Common myeloid progenitor, CD34-positive (primary cell): ENCODE results near the gene ATOX1.

Source experiments
- CTCF ChIA-PET: fragments of 350-600 bp; sonication (Branson Sonifier 250); formaldehyde crosslinking; loops from one replicate; lab custom pipeline; 2021; ENCODE audit warnings: antibody characterized with exemption; lab: Charles Lee
- POLR2A ChIA-PET: fragments of 350-600 bp; sonication (Branson Sonifier 250); formaldehyde crosslinking; loops from one replicate; lab custom pipeline; 2021; ENCODE audit warnings: antibody characterized with exemption; lab: Charles Lee
- DNase-seq, 3 donors: peaks; one replicate each; pipeline versions ENCODE4 v3.0.0 to v3.0.0-alpha.2; 2013
- H3K27ac ChIP-seq, 2 experiments: 1 replicate in 1 of 2; 2 replicates in 1 of 2; pipeline ENCODE4 v1.7.0; 2013; ENCODE audit warnings: inconsistent platforms in 2 of 2, low read length in 2 of 2, mild to moderate bottlenecking in 2 of 2, low read depth in 1 of 2, moderate library complexity in 1 of 2; ENCODE audit not compliant: severe bottlenecking in 2 of 2, insufficient read depth in 1 of 2, poor library complexity in 1 of 2
- H3K27me3 ChIP-seq, 5 experiments: replicated peaks in 2 of 5; 1 replicate in 3 of 5; 2 replicates in 2 of 5; pipeline versions ENCODE4 v1.6.1 to v1.7.0; 2013; ENCODE audit warnings: low read length in 4 of 5, mild to moderate bottlenecking in 2 of 5, moderate library complexity in 2 of 5, inconsistent platforms in 1 of 5; ENCODE audit not compliant: insufficient read depth in 5 of 5, control insufficient read depth in 4 of 5
- H3K36me3 ChIP-seq, 4 experiments: 1 replicate in 2 of 4; 2 replicates in 2 of 4; pipeline versions ENCODE4 v1.6.1 to v1.7.0; 2013; ENCODE audit warnings: low read length in 3 of 4, control low read depth in 1 of 4, mild to moderate bottlenecking in 1 of 4; ENCODE audit not compliant: control insufficient read depth in 4 of 4, insufficient read depth in 4 of 4
- H3K4me1 ChIP-seq, 4 experiments: 1 replicate in 3 of 4; 2 replicates in 1 of 4; pipeline versions ENCODE4 v1.6.1 to v1.7.1; 2013; ENCODE audit warnings: low read length in 3 of 4, mild to moderate bottlenecking in 3 of 4, control low read depth in 1 of 4, inconsistent platforms in 1 of 4, moderate library complexity in 1 of 4; ENCODE audit not compliant: control insufficient read depth in 4 of 4, insufficient read depth in 4 of 4; ENCODE audit errors: control extremely low read depth in 1 of 4
- H3K4me3 ChIP-seq, 7 experiments: 1 replicate in 4 of 7; 2 replicates in 3 of 7; pipeline versions ENCODE4 v1.5.1 to v1.7.0; 2013; ENCODE audit warnings: mild to moderate bottlenecking in 7 of 7, low read length in 6 of 7, moderate library complexity in 6 of 7, inconsistent platforms in 2 of 7, low read depth in 2 of 7, control low read depth in 1 of 7; ENCODE audit not compliant: insufficient read depth in 4 of 7, control insufficient read depth in 1 of 7; ENCODE audit errors: extremely low read depth in 1 of 7
- H3K9me3 ChIP-seq, 5 experiments: 1 replicate in 4 of 5; 2 replicates in 1 of 5; pipeline versions ENCODE4 v1.6.1 to v1.7.1; 2013; ENCODE audit warnings: low read length in 4 of 5, mild to moderate bottlenecking in 2 of 5, inconsistent platforms in 1 of 5, low read depth in 1 of 5, moderate library complexity in 1 of 5; ENCODE audit not compliant: control insufficient read depth in 4 of 5, insufficient read depth in 2 of 5; ENCODE audit errors: control extremely low read depth in 1 of 5
- WGBS: methylation state at CpG from one replicate; pipeline ENCODE4 v1.1.5; 2013; ENCODE audit not compliant: insufficient coverage; 5-methylcytosine and 5-hydroxymethylcytosine counted together

ATOX1 gene

DNA sequence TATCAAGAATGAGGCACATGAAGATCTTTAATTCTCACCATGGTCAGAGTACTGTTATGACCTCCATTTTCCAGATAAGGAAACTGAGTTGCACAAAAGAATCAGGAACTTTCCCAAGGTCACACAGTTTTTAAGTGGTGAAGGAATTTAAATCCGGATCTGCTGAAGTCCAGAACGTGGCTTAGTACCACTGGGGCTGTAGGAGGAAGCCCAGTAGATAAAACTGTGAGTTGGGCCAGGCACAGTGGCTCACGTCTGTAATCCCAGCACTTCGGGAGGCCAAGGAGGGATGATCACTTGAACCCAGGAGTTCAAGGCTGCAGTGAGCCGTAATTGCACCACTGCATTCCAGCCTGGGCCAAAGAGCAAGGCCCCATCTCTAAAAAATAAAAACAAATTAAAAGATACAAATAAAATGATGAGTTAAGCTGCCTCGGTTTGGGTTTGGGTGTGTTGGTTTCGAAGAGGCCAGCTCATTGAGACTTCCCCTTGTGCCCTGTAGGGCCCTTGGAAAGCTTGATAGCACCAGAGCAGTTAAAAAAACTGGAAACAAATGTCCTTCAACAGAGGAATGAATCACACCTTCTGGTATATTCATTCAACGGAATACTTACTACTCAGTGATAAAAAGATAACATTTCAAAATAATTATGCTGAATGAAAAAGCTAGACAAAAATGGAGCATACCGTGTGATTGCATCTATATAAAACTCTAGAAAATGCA lies 20.1 kb downstream of the ATOX1 start:
- ChIA-PET POLR2A (no interaction called here), CTCF (interaction anchor here (0.7 to 9.2 kb wide), 12 partner anchors 9 to 138 kb away, joined by 3 to 173 read pairs (median 10); partner anchors contain the start of genes G3BP1 and SPARC)
- Histone ChIP-seq H3K4me3 (no peak overlapping the region), H3K9me3 (no peaks in the 10 kb centered on the region), H3K27ac (no peak overlapping the region), H3K36me3 (peaks cover 5 to 22% (median 8%) of the 10 kb centered on the region in 4 experiments), H3K4me1 (peaks cover 0 to 9% (median 0%) of the 10 kb centered on the region in 4 experiments), H3K27me3 (no peaks in the 10 kb centered on the region)
- DNase-seq = no peak
- 100% methylated on average over 4 of the region's 9 CpGs for WGBS

DNA sequence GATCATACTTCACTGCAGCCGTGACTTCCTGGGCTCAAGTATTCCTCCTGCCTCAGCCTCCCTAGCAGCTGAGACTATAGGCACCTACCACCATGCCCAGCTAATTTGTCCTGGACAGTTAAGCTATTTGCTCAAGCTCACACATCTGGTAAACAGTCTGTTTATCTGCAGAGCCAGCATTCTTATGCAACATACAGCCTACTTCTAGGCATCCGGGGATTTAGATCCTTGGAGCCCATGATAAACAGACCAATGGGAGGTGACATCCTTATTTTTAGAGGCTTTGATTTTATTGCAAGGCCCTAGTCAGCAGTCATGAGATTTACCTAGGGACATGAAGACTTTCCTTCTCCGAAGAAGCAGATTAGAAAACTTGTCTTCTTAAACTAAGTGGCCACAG lies 21.0 kb downstream of the ATOX1 start:
- Histone ChIP-seq H3K27me3 (no peaks in the 10 kb centered on the region), H3K36me3 (peaks cover 0 to 14% (median 4%) of the 10 kb centered on the region in 4 experiments), H3K4me1 (peaks cover 0 to 9% (median 0%) of the 10 kb centered on the region in 4 experiments), H3K9me3 (no peaks in the 10 kb centered on the region), H3K27ac (no peak overlapping the region), H3K4me3 (no peak overlapping the region)
- DNase-seq = no peak
- 100% methylated on average over 3 of the region's 3 CpGs for WGBS
- ChIA-PET CTCF (interaction anchor here (1.3 to 9.2 kb wide), 5 partner anchors 14 to 78 kb away, joined by 3 to 57 read pairs (median 34); no protein-coding TSS in a partner anchor), POLR2A (no interaction called here)

DNA sequence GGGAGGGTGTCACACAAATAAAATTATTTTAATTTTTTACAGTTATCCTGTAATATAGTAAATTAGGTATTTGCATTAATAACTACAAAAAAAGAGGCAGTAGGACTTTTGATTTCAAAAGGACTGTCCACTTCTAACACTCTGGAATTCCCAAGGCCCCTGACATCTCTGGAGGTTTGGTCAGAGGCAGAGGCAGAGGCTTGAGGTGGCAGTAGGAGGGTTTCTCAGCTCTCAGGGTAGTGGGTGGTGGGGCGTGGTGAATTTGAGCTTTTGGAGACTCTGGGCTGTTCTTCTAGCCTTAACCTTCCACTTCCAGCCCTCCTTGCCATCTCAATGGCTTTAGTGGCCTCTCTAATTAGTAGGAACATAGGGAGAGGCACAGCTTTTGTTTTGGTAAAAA lies 22.8 kb downstream of the ATOX1 start:
- CTCF ChIA-PET = interaction anchor here (0.9 to 9.2 kb wide), 3 partner anchors 16 to 83 kb away, joined by 3 to 57 read pairs (median 34); no protein-coding TSS in a partner anchor
- WGBS = no CpG with 5 or more reads among the region's 1 CpG

GRCh38 chr5:151734064-151734408 lies 24.4 kb downstream of the ATOX1 start:
- Histone ChIP-seq H3K9me3 (peaks cover 0 to 11% (median 5%) of the 10 kb centered on the region in 5 experiments), H3K27me3 (no peaks in the 10 kb centered on the region), H3K4me3 (no peak overlapping the region), H3K36me3 (peaks cover 0 to 10% (median 5%) of the 10 kb centered on the region in 4 experiments), H3K27ac (no peak overlapping the region), H3K4me1 (no peaks in the 10 kb centered on the region)
- no peak for DNase-seq
- WGBS = 94% methylated on average over 3 of the region's 3 CpGs
- CTCF ChIA-PET = interaction anchor here (4.2 kb wide), 1 partner anchor 75 kb away, joined by 34 read pairs; no protein-coding TSS in a partner anchor
- POLR2A ChIA-PET = no interaction called here

More for the DNA sequence above, 22.8 kb downstream of the ATOX1 start:
- POLR2A ChIA-PET = no interaction called here
- DNase-seq = no peak
- Histone ChIP-seq H3K36me3 (peaks cover 0 to 11% (median 3%) of the 10 kb centered on the region in 4 experiments), H3K4me1 (peaks cover 0 to 9% (median 0%) of the 10 kb centered on the region in 4 experiments), H3K4me3 (no peak overlapping the region), H3K27ac (no peak overlapping the region), H3K27me3 (no peaks in the 10 kb centered on the region), H3K9me3 (peaks cover 0 to under 1% (median 0%) of the 10 kb centered on the region in 5 experiments)

DNA sequence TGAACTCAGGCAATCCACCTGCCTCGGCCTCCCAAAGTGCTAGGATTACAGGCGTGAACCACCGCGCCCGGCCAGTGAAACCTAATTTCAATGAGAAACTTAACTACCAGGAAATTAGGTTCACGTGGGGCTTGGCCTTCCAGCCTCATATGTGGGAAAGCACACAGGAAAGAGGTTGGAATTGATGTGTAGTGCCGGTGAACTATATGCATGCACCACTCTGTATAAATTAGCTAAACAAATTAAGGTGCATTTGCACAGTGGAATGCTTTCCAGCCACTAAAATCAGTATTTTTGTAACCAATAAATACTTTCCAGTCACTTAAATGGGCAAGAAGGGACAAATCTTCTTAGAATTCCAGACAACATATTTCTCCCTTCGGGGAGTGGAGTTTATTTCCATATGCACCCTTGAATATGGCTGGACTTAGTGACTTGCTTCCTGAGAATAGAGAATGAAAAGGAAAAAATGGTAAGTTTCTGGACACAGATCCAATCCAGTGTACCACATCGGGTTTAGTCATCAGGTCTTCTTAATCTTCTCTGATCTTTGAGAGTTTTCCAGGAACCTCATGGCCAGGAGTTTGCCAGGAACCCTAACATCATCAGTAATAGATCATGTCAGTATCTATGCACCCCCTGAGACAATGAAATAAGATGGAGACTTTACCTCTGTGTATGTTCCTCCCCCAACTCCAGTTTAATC lies 24.9 kb downstream of the ATOX1 start:
- WGBS = 95% methylated on average over 8 of the region's 9 CpGs
- Histone ChIP-seq H3K9me3 (peaks cover 0 to 12% (median 5%) of the 10 kb centered on the region in 5 experiments), H3K27me3 (no peaks in the 10 kb centered on the region), H3K36me3 (peaks cover 0 to 10% (median 5%) of the 10 kb centered on the region in 4 experiments), H3K4me3 (no peak overlapping the region), H3K27ac (no peak overlapping the region), H3K4me1 (no peaks in the 10 kb centered on the region)
- no peak for DNase-seq
- CTCF ChIA-PET = interaction anchor here (0.9 to 4.2 kb wide), 3 partner anchors 9 to 74 kb away, joined by 4 to 34 read pairs (median 5); no protein-coding TSS in a partner anchor
- POLR2A ChIA-PET = no interaction called here

- H3K4me1 ChIP-seq = no peaks in the 10 kb centered on the region
- POLR2A ChIA-PET = no interaction called here
- H3K36me3 ChIP-seq = peaks cover 0 to 7% (median 4%) of the 10 kb centered on the region in 4 experiments
- no peaks in the 10 kb centered on the region for H3K27me3 ChIP-seq
- DNase-seq = no peak
- H3K27ac ChIP-seq = no peak overlapping the region
- H3K4me3 ChIP-seq = no peak overlapping the region
- CTCF ChIA-PET = interaction anchor here (2.3 to 2.6 kb wide), 2 partner anchors 10 to 72 kb away, joined by 8 to 11 read pairs; no protein-coding TSS in a partner anchor
- WGBS = 100% methylated on average over 3 of the region's 7 CpGs
- H3K9me3 ChIP-seq = peaks cover 0 to 12% (median 5%) of the 10 kb centered on the region in 5 experiments
Observed at GRCh38 chr5:151730381-151730780, 28.1 kb downstream of the ATOX1 start.
